ENCODE results near the gene CCDC110. TPM values are rescaled to one million over a fixed set of nuclear protein-coding genes. Genes with fewer than 3 reads are reported as not detected.

The CCDC110 gene
- polyA plus RNA-seq, 1 of the 3 experiments (the other 2 are of a cell fraction): 0.05 TPM

- H3K79me2 ChIP-seq (ENCODE audit: insufficient read depth): no peaks in the 10 kb centered on the region
- H3K4me3 ChIP-seq (ENCODE audit: low read depth in 2 of 2, low read length in 1 of 2): no peak overlapping the region
- no peaks in the 10 kb centered on the region; a peak in 1 of 4 replicates for H3K4me1 ChIP-seq (ENCODE audit: control insufficient read depth in 1 of 2, insufficient read depth in 2 of 2, low read depth in 1 of 2, low read length in 1 of 2)
- no peaks in the 10 kb centered on the region for H4K20me1 ChIP-seq (ENCODE audit: insufficient read depth)
- no peaks in the 10 kb centered on the region for H3K9me2 ChIP-seq
- 64% methylated on average over 4 of the region's 4 CpGs for WGBS (ENCODE audit: low lambda C conversion rate)
- H3K27ac ChIP-seq (ENCODE audit: low read depth in 2 of 2, low read length in 1 of 2): no peak overlapping the region
- H2AFZ ChIP-seq (ENCODE audit: low read depth): no peak overlapping the region
- no peaks in the 10 kb centered on the region for H3K36me3 ChIP-seq (replicated peaks in 1 of 2; ENCODE audit: control insufficient read depth in 1 of 2, insufficient read depth in 2 of 2, low read length in 1 of 2)
- H3K9me3 ChIP-seq: no peaks in the 10 kb centered on the region
- DNase-seq: no peak
- TF ChIP-seq MEF2A (IDR thresholded peaks at IDR 0.05; ENCODE audit: borderline replicate concordance, low read depth) (no peak), FOXM1 (IDR thresholded peaks at IDR 0.05; ENCODE audit: low read depth) (no peak), JUND (IDR thresholded peaks at IDR 0.05) (no peak), USF1 (IDR thresholded peaks at IDR 0.05; ENCODE audit: borderline replicate concordance, low read depth) (no peak), REST (IDR thresholded peaks at IDR 0.05; ENCODE audit: low read depth, low read length) (no peak), FOSL2 (IDR thresholded peaks at IDR 0.05; ENCODE audit: borderline replicate concordance, low read depth) (no peak), GABPA (IDR thresholded peaks at IDR 0.05; ENCODE audit: low read depth) (no peak), CTCF (IDR thresholded peaks at IDR 0.05) (no peak), MAX (IDR thresholded peaks at IDR 0.05; ENCODE audit: low read depth) (no peak), MXI1 (IDR thresholded peaks at IDR 0.05; ENCODE audit: low read depth, low read length) (no peak), TAF1 (IDR thresholded peaks at IDR 0.05; ENCODE audit: borderline replicate concordance, low read depth, low read length) (no peak), ELF1 (IDR thresholded peaks at IDR 0.05) (no peak), RFX5 (IDR thresholded peaks at IDR 0.05; ENCODE audit: low read length) (no peak), RXRA (IDR thresholded peaks at IDR 0.05; ENCODE audit: borderline replicate concordance, low read depth) (no peak), TCF12 (IDR thresholded peaks at IDR 0.05) (no peak), NFIC (IDR thresholded peaks at IDR 0.05; ENCODE audit: borderline replicate concordance) (no peak), GATA2 (CRISPR knock-in tag; IDR thresholded peaks at IDR 0.05) (no peak), RAD21 (IDR thresholded peaks at IDR 0.05; ENCODE audit: low read length) (no peak), NRF1 (IDR thresholded peaks at IDR 0.05; ENCODE audit: low read depth, low read length) (no peak), POLR2AphosphoS5 (IDR thresholded peaks at IDR 0.05; ENCODE audit: low read depth, low read length) (no peak)
- CTCF ChIA-PET: interaction anchor here (0.5 to 1.6 kb wide), 2 partner anchors 12 to 514 kb away, joined by 3 read pairs; no protein-coding TSS in a partner anchor
- no peak overlapping the region for H3K4me2 ChIP-seq
- H3K27me3 ChIP-seq (ENCODE audit: insufficient read depth): no peaks in the 10 kb centered on the region
- H3F3A ChIP-seq (replicated peaks; ENCODE audit: insufficient read depth): no peaks in the 10 kb centered on the region
- H3K9ac ChIP-seq: no peak overlapping the region
- POLR2A ChIA-PET: no interaction called here
Observed at GRCh38 chr4:185508181-185508580, 36.6 kb upstream of the CCDC110 start.
